Activated naive CD4-positive, alpha-beta T cell treated with anti-CD3 and anti-CD28 coated beads for 36 hours (primary cell): ENCODE data around the gene TRIM9. TPM values are rescaled to one million over a fixed set of nuclear protein-coding genes. Genes with fewer than 3 reads are reported as not detected.

ENCODE experiments used
- CTCF ChIA-PET: fragments of 350-600 bp; sonication (Branson Sonifier 250); formaldehyde crosslinking; loops from one replicate; lab custom pipeline; 2021; ENCODE audit warnings: antibody characterized with exemption; lab: Charles Lee
- DNase-seq: peaks from one replicate; pipeline ENCODE4 v3.0.0-alpha.2; 2020
- H3K27ac Mint-ChIP-seq: one replicate; pipeline ENCODE4 v1.8.0; 2021; ENCODE audit warnings: mild to moderate bottlenecking, mixed read lengths
- H3K27me3 Mint-ChIP-seq: one replicate; pipeline ENCODE4 v1.8.0; 2021; ENCODE audit warnings: low read depth, mixed read lengths
- H3K36me3 Mint-ChIP-seq: one replicate; pipeline ENCODE4 v1.8.0; 2021; ENCODE audit warnings: low read depth, mixed read lengths
- H3K4me1 Mint-ChIP-seq: one replicate; pipeline ENCODE4 v1.8.0; 2021; ENCODE audit warnings: low read depth, mixed read lengths
- H3K4me3 Mint-ChIP-seq: one replicate; pipeline ENCODE4 v1.8.0; 2021; ENCODE audit warnings: mild to moderate bottlenecking, moderate library complexity, mixed read lengths
- H3K9me3 Mint-ChIP-seq: one replicate; pipeline ENCODE4 v1.8.0; 2021; ENCODE audit warnings: mixed read lengths
- intact Hi-C: fragments of 100-400 bp; cut with micrococcal nuclease; formaldehyde crosslinking; loops from one replicate; pipeline ENCODE4 v1.15.1; 2023
- total RNA-seq, 2 experiments: library from RNA; stranded (reverse); gene quantifications; one replicate each; pipeline ENCODE4 v1.2.3, GENCODE V29; 2021

The TRIM9 gene
- total RNA-seq, 2 experiments from 2014 or later = 0.76 to 1.1 TPM

- DNase-seq = no peak
- Mint-ChIP-seq H3K36me3 (no peaks in the 10 kb centered on the region), H3K4me3 (no peak overlapping the region), H3K9me3 (no peaks in the 10 kb centered on the region), H3K27ac (no peak overlapping the region), H3K4me1 (no peaks in the 10 kb centered on the region), H3K27me3 (no peaks in the 10 kb centered on the region)
- CTCF ChIA-PET = no interaction called here
- intact Hi-C loops = no loop called here
Observed at GRCh38 chr14:51071857-51072256, 23.0 kb downstream of the TRIM9 start.

DNA sequence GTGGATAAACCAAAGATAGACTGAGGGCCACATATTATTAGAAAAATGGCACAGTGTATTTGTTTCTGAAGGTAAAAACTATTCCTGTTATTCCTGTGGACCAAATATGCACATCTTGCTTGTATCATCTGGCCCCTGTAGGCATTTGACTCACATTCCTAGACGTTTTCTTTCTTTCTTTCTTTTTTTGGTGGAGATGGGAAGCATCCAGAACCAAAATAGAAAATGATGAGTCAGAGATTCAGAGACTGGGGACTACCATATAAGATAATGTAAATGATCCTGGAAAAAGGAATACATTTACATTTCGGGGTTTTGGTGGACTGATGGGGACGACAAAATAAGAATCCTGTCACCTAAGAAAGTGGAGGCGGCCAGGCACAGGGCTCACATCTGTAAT lies 24.2 kb downstream of the TRIM9 start:
- no peaks in the 10 kb centered on the region for H3K36me3 Mint-ChIP-seq
- CTCF ChIA-PET = interaction anchor here (0.6 kb wide), 1 partner anchor 354 kb away, joined by 4 read pairs; no protein-coding TSS in a partner anchor

DNA sequence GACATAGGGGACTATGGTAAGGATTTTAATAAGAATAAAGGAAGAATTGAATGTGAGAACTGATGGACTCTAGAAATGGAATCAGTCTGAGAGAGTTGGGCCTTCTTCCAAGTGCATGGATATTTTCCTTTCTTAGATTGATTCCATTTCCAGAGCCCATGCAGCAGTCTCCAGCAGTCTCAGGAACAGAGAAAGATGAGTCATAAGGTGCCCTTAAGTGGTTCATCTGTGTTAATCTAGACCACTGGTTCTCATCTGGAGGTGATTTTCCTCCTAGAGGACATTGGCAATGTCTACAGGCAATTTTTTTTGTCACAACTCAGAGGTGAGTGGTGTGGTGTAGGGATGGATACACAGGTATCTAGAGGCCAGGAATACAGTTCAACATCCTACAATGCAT lies 25.9 kb downstream of the TRIM9 start:
- CTCF ChIA-PET = no interaction called here

More for the DNA sequence above, 24.2 kb downstream of the TRIM9 start:
- no peak for DNase-seq
- Mint-ChIP-seq H3K4me1 (no peaks in the 10 kb centered on the region), H3K27ac (no peak overlapping the region), H3K27me3 (no peaks in the 10 kb centered on the region), H3K4me3 (no peak overlapping the region), H3K9me3 (no peaks in the 10 kb centered on the region)
- intact Hi-C loops = no loop called here

GRCh38 chr14:51068268-51068667 lies 26.6 kb downstream of the TRIM9 start:
- no peaks in the 10 kb centered on the region for H3K4me1 Mint-ChIP-seq
- H3K27me3 Mint-ChIP-seq = no peaks in the 10 kb centered on the region
- no peak overlapping the region for H3K27ac Mint-ChIP-seq
- intact Hi-C loops = no loop called here
- DNase-seq = no peak
- CTCF ChIA-PET = no interaction called here
- H3K4me3 Mint-ChIP-seq = no peak overlapping the region
- H3K9me3 Mint-ChIP-seq = no peaks in the 10 kb centered on the region
- H3K36me3 Mint-ChIP-seq = no peaks in the 10 kb centered on the region

More for the DNA sequence above, 25.9 kb downstream of the TRIM9 start:
- Mint-ChIP-seq H3K27me3 (no peaks in the 10 kb centered on the region), H3K9me3 (no peaks in the 10 kb centered on the region), H3K36me3 (no peaks in the 10 kb centered on the region), H3K27ac (no peak overlapping the region), H3K4me1 (no peaks in the 10 kb centered on the region), H3K4me3 (no peak overlapping the region)
- DNase-seq = no peak
- intact Hi-C loops = no loop called here

DNA sequence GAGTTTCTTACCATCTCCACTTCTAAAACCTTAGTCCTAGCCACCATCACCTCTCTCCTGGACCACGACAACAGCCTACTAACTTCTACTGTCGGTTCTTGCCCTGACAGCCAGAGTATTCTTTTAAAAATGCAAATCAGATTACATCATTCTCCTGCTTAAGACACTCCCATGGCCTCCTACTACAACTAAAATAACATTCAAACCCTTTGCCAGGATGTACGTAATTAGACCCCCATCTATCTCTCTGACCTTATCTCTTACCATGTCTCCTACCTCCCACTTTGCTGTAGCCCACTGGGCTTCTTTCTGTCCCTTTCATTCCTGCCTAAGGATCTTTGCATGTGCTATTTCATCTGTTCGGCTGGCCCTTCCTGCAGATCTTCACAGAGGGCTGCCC lies 27.6 kb downstream of the TRIM9 start:
- H3K27ac Mint-ChIP-seq = no peak overlapping the region
- no peak for DNase-seq
- intact Hi-C loops = no loop called here
- H3K27me3 Mint-ChIP-seq = no peaks in the 10 kb centered on the region
- CTCF ChIA-PET = no interaction called here
- no peak overlapping the region for H3K4me3 Mint-ChIP-seq
- H3K9me3 Mint-ChIP-seq = peaks cover 5% of the 10 kb centered on the region
- no peaks in the 10 kb centered on the region for H3K36me3 Mint-ChIP-seq
- H3K4me1 Mint-ChIP-seq = no peaks in the 10 kb centered on the region

GRCh38 chr14:51066576-51066975 lies 28.3 kb downstream of the TRIM9 start:
- Mint-ChIP-seq H3K4me1 (no peaks in the 10 kb centered on the region), H3K9me3 (peaks cover 5% of the 10 kb centered on the region), H3K4me3 (no peak overlapping the region), H3K27ac (no peak overlapping the region), H3K27me3 (no peaks in the 10 kb centered on the region), H3K36me3 (no peaks in the 10 kb centered on the region)
- intact Hi-C loops = no loop called here
- CTCF ChIA-PET = interaction anchor here (0.6 kb wide), 1 partner anchor 677 kb away, joined by 3 read pairs; no protein-coding TSS in a partner anchor
- no peak for DNase-seq

DNA sequence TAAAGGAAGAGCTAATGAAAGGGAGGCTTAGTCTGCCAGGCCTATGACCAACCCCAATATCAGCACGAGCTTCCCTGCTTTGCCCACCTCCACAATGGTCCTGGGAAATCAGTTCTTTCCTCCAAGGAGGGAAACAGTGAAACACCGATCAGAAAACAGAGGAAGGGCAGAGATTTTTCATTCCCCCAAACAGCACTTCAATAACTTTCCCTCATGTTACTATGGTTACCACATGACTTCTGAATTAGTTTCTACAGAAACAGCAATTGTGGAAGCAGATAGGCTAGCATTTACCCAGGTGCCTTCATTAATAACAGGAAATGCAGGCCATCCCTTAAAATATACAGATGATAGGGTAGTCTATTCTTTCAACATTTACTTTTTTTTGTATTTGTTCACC lies 35.9 kb downstream of the TRIM9 start:
- CTCF ChIA-PET = no interaction called here
- Mint-ChIP-seq H3K27ac (no peak overlapping the region), H3K4me1 (no peaks in the 10 kb centered on the region), H3K4me3 (no peak overlapping the region), H3K9me3 (peaks cover 5% of the 10 kb centered on the region), H3K27me3 (no peaks in the 10 kb centered on the region), H3K36me3 (no peaks in the 10 kb centered on the region)
- intact Hi-C loops = no loop called here
- DNase-seq = no peak

GRCh38 chr14:51058382-51058781 lies 36.5 kb downstream of the TRIM9 start:
- no peaks in the 10 kb centered on the region for H3K36me3 Mint-ChIP-seq

DNA sequence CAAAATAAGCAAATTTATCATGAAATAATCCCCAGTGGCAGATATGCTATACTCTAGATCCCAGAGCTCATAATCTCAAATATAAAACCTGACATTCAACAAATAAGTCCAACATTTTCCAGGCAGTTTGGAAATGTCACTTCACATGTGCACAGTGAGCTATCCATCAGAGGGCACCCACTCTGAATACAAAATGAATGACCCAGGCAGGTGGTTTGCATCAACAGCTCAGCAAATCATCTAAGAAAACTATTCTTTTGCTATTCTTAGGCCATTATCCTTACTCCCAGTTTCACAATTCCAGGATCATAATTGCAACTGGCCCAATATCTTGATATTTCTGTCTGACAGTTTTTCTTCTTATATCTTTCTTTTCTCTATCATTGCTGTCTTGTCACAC lies 38.5 kb downstream of the TRIM9 start:
- Mint-ChIP-seq H3K27me3 (no peaks in the 10 kb centered on the region), H3K4me3 (no peak overlapping the region), H3K4me1 (no peaks in the 10 kb centered on the region), H3K9me3 (no peaks in the 10 kb centered on the region), H3K27ac (no peak overlapping the region), H3K36me3 (no peaks in the 10 kb centered on the region)
- CTCF ChIA-PET = no interaction called here
- intact Hi-C loops = no loop called here
- DNase-seq = no peak

More at GRCh38 chr14:51058382-51058781, 36.5 kb downstream of the TRIM9 start:
- DNase-seq = no peak
- Mint-ChIP-seq H3K27ac (no peak overlapping the region), H3K9me3 (peaks cover 5% of the 10 kb centered on the region), H3K4me3 (no peak overlapping the region), H3K27me3 (no peaks in the 10 kb centered on the region), H3K4me1 (no peaks in the 10 kb centered on the region)
- CTCF ChIA-PET = no interaction called here
- intact Hi-C loops = no loop called here

DNA sequence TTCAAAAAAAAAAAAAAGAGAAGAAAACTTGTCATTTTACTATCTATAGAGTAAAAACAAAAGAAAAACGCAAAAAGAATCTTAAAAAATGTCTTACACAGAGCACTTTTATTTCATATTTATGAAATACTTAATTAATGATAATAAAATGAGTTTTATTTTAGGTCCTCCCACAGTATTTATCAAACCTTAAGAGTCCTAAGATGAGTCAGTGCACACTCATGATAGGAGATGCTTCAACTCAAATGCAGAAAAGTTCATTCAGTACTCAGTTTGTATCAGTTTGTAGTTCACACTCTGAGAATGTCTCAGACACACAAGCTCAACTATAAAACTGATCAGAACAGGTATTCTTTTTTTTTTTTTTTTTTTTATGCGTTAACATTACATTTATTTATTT lies 41.7 kb downstream of the TRIM9 start:
- no peaks in the 10 kb centered on the region for H3K9me3 Mint-ChIP-seq
- no peak overlapping the region for H3K27ac Mint-ChIP-seq
- no peaks in the 10 kb centered on the region for H3K36me3 Mint-ChIP-seq
- H3K27me3 Mint-ChIP-seq = no peaks in the 10 kb centered on the region
- H3K4me1 Mint-ChIP-seq = no peaks in the 10 kb centered on the region
- CTCF ChIA-PET = interaction anchor here (0.7 kb wide), 1 partner anchor 95 kb away, joined by 5 read pairs; no protein-coding TSS in a partner anchor
- no peak for DNase-seq
- H3K4me3 Mint-ChIP-seq = no peak overlapping the region
- intact Hi-C loops = no loop called here

- Mint-ChIP-seq H3K36me3 (no peaks in the 10 kb centered on the region), H3K27ac (no peak overlapping the region), H3K4me1 (no peaks in the 10 kb centered on the region), H3K27me3 (no peaks in the 10 kb centered on the region), H3K9me3 (no peaks in the 10 kb centered on the region), H3K4me3 (no peak overlapping the region)
- no peak for DNase-seq
- CTCF ChIA-PET = interaction anchor here (0.6 kb wide), 1 partner anchor 174 kb away, joined by 3 read pairs; no protein-coding TSS in a partner anchor
- intact Hi-C loops = no loop called here
Observed at GRCh38 chr14:51044961-51045360, 49.9 kb downstream of the TRIM9 start.

DNA sequence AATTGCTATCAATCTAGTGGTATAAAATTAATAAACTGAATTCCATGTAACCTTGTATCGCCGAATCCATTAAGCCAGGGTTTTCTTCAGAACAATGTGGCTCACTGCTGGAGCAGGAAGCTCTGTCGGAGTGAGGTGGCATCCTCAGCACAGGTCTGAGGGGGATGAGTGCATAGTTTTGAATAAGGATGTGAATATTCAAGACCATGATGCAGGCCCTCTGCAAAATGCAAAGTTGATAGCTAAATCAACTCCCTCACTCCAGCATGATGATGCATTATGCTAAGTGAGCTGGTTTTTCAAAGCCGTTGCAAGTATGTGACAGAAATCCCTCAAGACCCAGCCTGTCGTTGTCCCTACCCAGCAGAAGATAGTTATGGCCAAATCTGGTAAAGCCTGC lies 53.0 kb downstream of the TRIM9 start:
- no peaks in the 10 kb centered on the region for H3K36me3 Mint-ChIP-seq
- CTCF ChIA-PET = interaction anchor here (0.8 kb wide), 1 partner anchor 38 kb away, joined by 5 read pairs; no protein-coding TSS in a partner anchor
- no peaks in the 10 kb centered on the region for H3K9me3 Mint-ChIP-seq
- H3K27me3 Mint-ChIP-seq = no peaks in the 10 kb centered on the region
- H3K4me1 Mint-ChIP-seq = no peaks in the 10 kb centered on the region
- no peak overlapping the region for H3K27ac Mint-ChIP-seq
- H3K4me3 Mint-ChIP-seq = no peak overlapping the region
- no peak for DNase-seq
- intact Hi-C loops = no loop called here

GRCh38 chr14:51041108-51041531 lies 53.8 kb downstream of the TRIM9 start:
- Mint-ChIP-seq H3K4me3 (no peak overlapping the region), H3K4me1 (no peaks in the 10 kb centered on the region), H3K9me3 (no peaks in the 10 kb centered on the region), H3K36me3 (no peaks in the 10 kb centered on the region), H3K27ac (no peak overlapping the region), H3K27me3 (no peaks in the 10 kb centered on the region)
- intact Hi-C loops = no loop called here
- no peak for DNase-seq
- CTCF ChIA-PET = no interaction called here
